ENCODE data around the gene FEN1.

DNA sequence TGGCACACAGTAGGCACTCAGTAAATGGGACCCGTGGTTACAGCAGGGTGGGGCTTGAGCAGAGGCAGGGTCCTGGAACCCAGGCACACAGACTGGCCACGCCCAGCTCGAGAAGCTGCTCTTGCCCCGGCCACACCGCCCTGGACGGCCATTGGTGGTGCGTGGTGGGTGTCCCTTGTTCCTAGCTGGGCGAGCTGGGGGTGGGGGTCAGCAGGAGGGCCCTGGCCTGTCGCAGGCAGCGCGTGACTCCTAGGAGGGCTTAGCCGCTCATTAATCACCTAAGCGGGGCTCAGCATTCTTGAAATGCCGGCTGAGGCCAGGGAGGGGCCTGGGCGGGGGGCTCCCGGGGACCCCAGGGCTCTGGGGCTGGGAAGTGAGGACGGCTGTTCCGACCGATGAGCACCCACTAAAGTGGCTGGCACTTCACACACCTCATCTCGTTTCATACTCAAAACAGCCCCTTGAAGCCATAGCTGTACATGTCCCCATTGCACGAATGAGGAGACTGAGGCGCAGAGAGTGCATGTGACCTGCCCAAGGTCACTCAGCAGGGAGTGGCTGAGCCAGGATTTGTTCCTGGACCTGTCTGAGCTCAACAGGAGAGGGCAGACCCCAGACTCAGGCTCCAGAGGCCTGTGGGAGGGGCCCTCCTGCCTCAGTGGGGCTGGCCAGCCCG lies 28.6 kb upstream of the FEN1 start:
- TF ChIP-seq EP300 (IDR thresholded peaks at IDR 0.05) = no peak
- TF ChIP-seq, protein P1, sequence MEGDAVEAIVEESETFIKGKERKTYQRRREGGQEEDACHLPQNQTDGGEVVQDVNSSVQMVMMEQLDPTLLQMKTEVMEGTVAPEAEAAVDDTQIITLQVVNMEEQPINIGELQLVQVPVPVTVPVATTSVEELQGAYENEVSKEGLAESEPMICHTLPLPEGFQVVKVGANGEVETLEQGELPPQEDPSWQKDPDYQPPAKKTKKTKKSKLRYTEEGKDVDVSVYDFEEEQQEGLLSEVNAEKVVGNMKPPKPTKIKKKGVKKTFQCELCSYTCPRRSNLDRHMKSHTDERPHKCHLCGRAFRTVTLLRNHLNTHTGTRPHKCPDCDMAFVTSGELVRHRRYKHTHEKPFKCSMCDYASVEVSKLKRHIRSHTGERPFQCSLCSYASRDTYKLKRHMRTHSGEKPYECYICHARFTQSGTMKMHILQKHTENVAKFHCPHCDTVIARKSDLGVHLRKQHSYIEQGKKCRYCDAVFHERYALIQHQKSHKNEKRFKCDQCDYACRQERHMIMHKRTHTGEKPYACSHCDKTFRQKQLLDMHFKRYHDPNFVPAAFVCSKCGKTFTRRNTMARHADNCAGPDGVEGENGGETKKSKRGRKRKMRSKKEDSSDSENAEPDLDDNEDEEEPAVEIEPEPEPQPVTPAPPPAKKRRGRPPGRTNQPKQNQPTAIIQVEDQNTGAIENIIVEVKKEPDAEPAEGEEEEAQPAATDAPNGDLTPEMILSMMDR (IDR thresholded peaks at IDR 0.05) = no peak
